Measurements from ENCODE around the gene ETFA. TPM values are rescaled to one million over a fixed set of nuclear protein-coding genes. Genes with fewer than 3 reads are reported as not detected.

ETFA gene
- total and polyA plus RNA-seq, 7 donors, result 58.4 to 476 (median 102) TPM

GRCh38 chr15:76189106-76189505 is 122.2 kb downstream of the ETFA start:
- peaks cover 0 to 19% (median 14%) of the 10 kb centered on the region in 4 donors for H3K4me1 ChIP-seq
- H3K36me3 ChIP-seq, result no peaks in the 10 kb centered on the region
- TF ChIP-seq POLR2A (IDR thresholded peaks at IDR 0.05), result no peak
- TF ChIP-seq CTCF (IDR thresholded peaks at IDR 0.05), result no peak
- TF ChIP-seq POLR2AphosphoS5 (IDR thresholded peaks at IDR 0.05), result no peak
- no peak for TF ChIP-seq EP300 (IDR thresholded peaks at IDR 0.05)
- intact Hi-C loops (cut with DNase I), result no loop called here
- H3K4me3 ChIP-seq, result no peak overlapping the region
- peaks cover 0 to 66% (median 40%) of the 10 kb centered on the region in 3 donors for H3K27me3 ChIP-seq
- H3K27ac ChIP-seq, result no peak overlapping the region
- no peaks in the 10 kb centered on the region for H3K9me3 ChIP-seq
- 60 to 62% methylated on average over 2 of the region's 2 CpGs for WGBS, 2 donors
- no peak for DNase-seq

- H3K27me3 ChIP-seq, result peaks cover 0 to 58% (median 33%) of the 10 kb centered on the region in 3 donors
- H3K9me3 ChIP-seq, result no peaks in the 10 kb centered on the region
- no peak overlapping the region for H3K4me3 ChIP-seq
- no peaks in the 10 kb centered on the region for H3K36me3 ChIP-seq
- peaks cover 0 to 19% (median 14%) of the 10 kb centered on the region in 4 donors for H3K4me1 ChIP-seq
- TF ChIP-seq EP300 (IDR thresholded peaks at IDR 0.05), result no peak
- TF ChIP-seq CTCF (IDR thresholded peaks at IDR 0.05), result no peak
- no peak for TF ChIP-seq POLR2A (IDR thresholded peaks at IDR 0.05)
- TF ChIP-seq POLR2AphosphoS5 (IDR thresholded peaks at IDR 0.05), result no peak
- intact Hi-C loops (cut with DNase I), result no loop called here
- 72 to 79% methylated on average over 4 of the region's 4 CpGs for WGBS, 2 donors
- no peak for DNase-seq
- no peak overlapping the region for H3K27ac ChIP-seq
Measured at GRCh38 chr15:76187163-76187562, 124.1 kb downstream of the ETFA start.

- Histone ChIP-seq H3K27ac (no peak overlapping the region), H3K27me3 (peaks cover 0 to 51% (median 21%) of the 10 kb centered on the region in 3 donors), H3K9me3 (no peaks in the 10 kb centered on the region), H3K4me3 (no peak overlapping the region), H3K4me1 (peaks cover 0 to 12% (median 6%) of the 10 kb centered on the region in 4 donors), H3K36me3 (no peaks in the 10 kb centered on the region)
- peak in 1 of 4 experiments; percentile 5 for TF ChIP-seq CTCF (IDR thresholded peaks at IDR 0.05)
- no peak for TF ChIP-seq POLR2AphosphoS5 (IDR thresholded peaks at IDR 0.05)
- no peak for DNase-seq
- WGBS, 2 donors, result 12 to 51% methylated on average over 3 of the region's 3 CpGs
- intact Hi-C loops (cut with DNase I), result no loop called here
Measured at GRCh38 chr15:76185716-76186115, 125.6 kb downstream of the ETFA start.

GRCh38 chr15:76184650-76185035 is 126.6 kb downstream of the ETFA start:
- H3K4me1 ChIP-seq, result peaks cover 0 to 5% (median 0%) of the 10 kb centered on the region in 4 donors
- H3K36me3 ChIP-seq, result no peaks in the 10 kb centered on the region
- TF ChIP-seq POLR2A (IDR thresholded peaks at IDR 0.05), result no peak
- TF ChIP-seq POLR2AphosphoS5 (IDR thresholded peaks at IDR 0.05), result no peak
- TF ChIP-seq CTCF (IDR thresholded peaks at IDR 0.05), result no peak
- no peak for TF ChIP-seq EP300 (IDR thresholded peaks at IDR 0.05)
- peaks cover 0 to 42% (median 14%) of the 10 kb centered on the region in 3 donors for H3K27me3 ChIP-seq
- DNase-seq, result no peak
- intact Hi-C loops (cut with DNase I), result no loop called here
- no peak overlapping the region for H3K4me3 ChIP-seq
- H3K9me3 ChIP-seq, result no peaks in the 10 kb centered on the region
- WGBS, 2 donors, result 59 to 84% methylated on average over 13 of the region's 13 CpGs
- H3K27ac ChIP-seq, result no peak overlapping the region

All from sigmoid colon (tissue), 7 donors.